AG04449 (cell line): ENCODE measurements around the gene TENM3.

Experiments used
- CTCF ChIA-PET: fragments of 350-600 bp; formaldehyde crosslinking; extraction: SDS; loops from one replicate; lab custom pipeline; 2021; ENCODE audit warnings: antibody characterized with exemption; lab: Yijun Ruan, JAX
- POLR2A ChIA-PET: fragments of 400-600, 350-600 bp; formaldehyde crosslinking; extraction: SDS; loops from one replicate; lab custom pipeline; 2020; ENCODE audit warnings: antibody characterized with exemption, inconsistent platforms; lab: Yijun Ruan, JAX
- DNase-seq: peaks from one replicate; pipeline ENCODE4 v3.0.0-alpha.2; 2010; ENCODE audit warnings: low read depth, low spot score
- H3K4me3 ChIP-seq: 2 replicates; pipeline ENCODE4 v1.5.1; 2011; ENCODE audit warnings: low read depth, mild to moderate bottlenecking, control low read depth, low read length
- CTCF ChIP-seq: IDR thresholded peaks from one replicate; pipeline ENCODE4 v1.5.1; 2011; ENCODE audit warnings: mild to moderate bottlenecking, moderate library complexity, low read length, control low read depth, inconsistent platforms; ENCODE audit not compliant: insufficient read depth; ENCODE audit errors: missing control alignments

TENM3 gene

GRCh38 chr4:182413550-182413949, 170.3 kb downstream of the TENM3 start:
- ChIA-PET CTCF (no interaction called here), POLR2A (no interaction called here)
- no peak for TF ChIP-seq CTCF
- DNase-seq, result no peak
- H3K4me3 ChIP-seq, result no peak overlapping the region

DNA sequence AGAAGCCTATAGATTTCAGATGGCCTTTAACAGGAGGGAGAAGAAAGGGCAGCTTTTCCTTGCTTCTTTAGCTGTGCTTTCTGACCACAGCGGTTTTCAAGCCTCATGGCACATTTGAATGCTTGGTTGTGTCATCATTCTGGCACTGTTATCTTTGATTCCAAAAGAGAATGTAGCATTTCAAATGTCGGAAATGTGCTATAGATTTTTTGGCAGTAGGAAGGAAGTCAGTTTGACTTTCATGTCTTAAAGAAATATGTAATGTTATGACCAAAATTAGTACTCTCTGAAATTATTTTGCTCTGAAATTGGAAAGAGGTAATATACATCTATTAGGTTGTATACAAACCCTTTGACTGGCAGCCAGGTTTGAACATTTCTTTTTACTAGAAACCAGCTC, 171.9 kb downstream of the TENM3 start:
- ChIA-PET POLR2A (no interaction called here), CTCF (no interaction called here)
- no peak for TF ChIP-seq CTCF
- DNase-seq, result no peak
- no peak overlapping the region for H3K4me3 ChIP-seq

GRCh38 chr4:182416067-182416466, 172.9 kb downstream of the TENM3 start:
- DNase-seq, result no peak
- TF ChIP-seq CTCF, result no peak
- ChIA-PET POLR2A (no interaction called here), CTCF (no interaction called here)
- H3K4me3 ChIP-seq, result no peak overlapping the region

- CTCF ChIA-PET, result no interaction called here
- POLR2A ChIA-PET, result no interaction called here
- no peak for TF ChIP-seq CTCF
- DNase-seq, result no peak
- H3K4me3 ChIP-seq, result no peak overlapping the region
Observed at GRCh38 chr4:182418054-182418734, 175.0 kb downstream of the TENM3 start.

DNA sequence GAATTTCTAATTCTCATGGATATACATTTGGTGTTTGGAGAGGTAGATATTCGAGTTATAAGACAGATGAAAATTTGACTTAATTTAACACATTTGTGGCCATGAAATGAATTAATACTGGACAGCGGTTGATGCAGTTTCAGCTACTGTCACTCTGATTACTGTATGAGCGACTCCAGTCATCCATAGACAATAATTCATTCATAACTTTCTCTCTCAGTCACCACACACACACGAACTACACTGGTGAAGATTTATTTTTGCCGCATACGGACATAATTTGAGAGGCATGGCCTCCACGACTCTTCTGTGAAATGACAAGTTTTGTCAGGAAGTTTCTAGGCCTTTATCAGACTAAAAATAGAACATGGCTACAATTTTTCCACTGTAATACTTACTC, 177.0 kb downstream of the TENM3 start:
- no peak for DNase-seq
- CTCF ChIA-PET, result interaction anchor here (0.6 kb wide), 1 partner anchor 506 kb away, joined by 3 read pairs; no protein-coding TSS in a partner anchor
- POLR2A ChIA-PET, result no interaction called here
- no peak overlapping the region for H3K4me3 ChIP-seq
- no peak for TF ChIP-seq CTCF

- ChIA-PET POLR2A (no interaction called here), CTCF (no interaction called here)
- no peak for TF ChIP-seq CTCF
Observed at GRCh38 chr4:182421753-182422152, 178.6 kb downstream of the TENM3 start.

More at GRCh38 chr4:182421753-182422152, 178.6 kb downstream of the TENM3 start:
- DNase-seq, result no peak
- H3K4me3 ChIP-seq, result no peak overlapping the region
